GM06990 (cell line): Measurements from ENCODE around the gene AIFM3.
"Not testable (repeated sequence)": the region's sequence is repeated elsewhere in the genome, so short reads cannot be mapped to it uniquely, and the experiment has no call there.

Experiments used
- DNase-seq: peaks from one replicate; pipeline ENCODE4 v3.0.0-alpha.2; 2011; ENCODE audit not compliant: insufficient read length; ENCODE audit errors: extremely low read depth
- H3K27me3 ChIP-seq: replicated peaks from 2 replicates; pipeline ENCODE4 v1.6.0; 2011; ENCODE audit warnings: low read length; ENCODE audit not compliant: control insufficient read depth, insufficient read depth
- H3K36me3 ChIP-seq: 2 replicates; pipeline ENCODE4 v1.5.1; 2011; ENCODE audit warnings: low read length; ENCODE audit not compliant: control insufficient read depth, insufficient read depth
- H3K4me3 ChIP-seq: replicated peaks from 2 replicates; pipeline ENCODE4 v1.5.1; 2011; ENCODE audit warnings: low read depth, mild to moderate bottlenecking, control low read depth, low read length
- TF ChIP-seq, protein P1 (sequence below): IDR thresholded peaks from 2 replicates; pipeline ENCODE4 v1.5.1; 2011; ENCODE audit warnings: low read length, control low read depth, mild to moderate bottlenecking, inconsistent platforms; ENCODE audit not compliant: insufficient read depth, poor library complexity, severe bottlenecking

The AIFM3 gene

DNA sequence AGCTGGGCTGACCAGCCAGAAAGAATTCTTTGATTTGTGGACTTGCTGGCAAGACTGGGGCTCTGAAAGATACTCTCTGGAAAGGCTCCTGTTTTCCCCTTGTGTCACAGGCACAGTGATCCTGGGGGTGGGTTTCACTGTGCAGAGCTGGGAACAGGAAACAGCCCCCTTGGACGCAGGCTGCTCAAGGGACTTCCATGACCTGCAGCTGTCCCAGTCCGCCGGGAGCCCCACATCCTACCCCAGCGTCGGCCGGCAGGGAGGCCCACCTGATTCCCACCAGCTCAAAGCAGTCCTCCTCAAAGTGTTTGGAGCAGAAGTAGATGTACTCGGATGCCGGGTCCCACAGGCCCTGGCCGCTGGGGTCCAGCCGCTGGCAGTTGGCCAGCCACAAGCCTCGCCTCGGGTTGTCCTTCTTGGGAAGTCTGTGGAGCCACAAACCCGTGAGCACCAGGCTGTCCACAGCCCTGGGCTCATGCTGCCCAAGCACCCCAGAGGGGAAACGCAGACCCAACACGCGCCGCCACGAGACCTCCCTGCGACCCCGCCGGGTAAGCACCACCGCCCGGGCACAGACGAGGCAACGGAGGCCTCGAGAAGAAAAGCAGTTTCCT, 34.0 kb downstream of the AIFM3 start:
- DNase-seq = no peak
- TF ChIP-seq, protein P1, sequence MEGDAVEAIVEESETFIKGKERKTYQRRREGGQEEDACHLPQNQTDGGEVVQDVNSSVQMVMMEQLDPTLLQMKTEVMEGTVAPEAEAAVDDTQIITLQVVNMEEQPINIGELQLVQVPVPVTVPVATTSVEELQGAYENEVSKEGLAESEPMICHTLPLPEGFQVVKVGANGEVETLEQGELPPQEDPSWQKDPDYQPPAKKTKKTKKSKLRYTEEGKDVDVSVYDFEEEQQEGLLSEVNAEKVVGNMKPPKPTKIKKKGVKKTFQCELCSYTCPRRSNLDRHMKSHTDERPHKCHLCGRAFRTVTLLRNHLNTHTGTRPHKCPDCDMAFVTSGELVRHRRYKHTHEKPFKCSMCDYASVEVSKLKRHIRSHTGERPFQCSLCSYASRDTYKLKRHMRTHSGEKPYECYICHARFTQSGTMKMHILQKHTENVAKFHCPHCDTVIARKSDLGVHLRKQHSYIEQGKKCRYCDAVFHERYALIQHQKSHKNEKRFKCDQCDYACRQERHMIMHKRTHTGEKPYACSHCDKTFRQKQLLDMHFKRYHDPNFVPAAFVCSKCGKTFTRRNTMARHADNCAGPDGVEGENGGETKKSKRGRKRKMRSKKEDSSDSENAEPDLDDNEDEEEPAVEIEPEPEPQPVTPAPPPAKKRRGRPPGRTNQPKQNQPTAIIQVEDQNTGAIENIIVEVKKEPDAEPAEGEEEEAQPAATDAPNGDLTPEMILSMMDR = no peak
- Histone ChIP-seq H3K4me3 (peak overlapping the region; percentile 81), H3K36me3 (peaks cover 24% of the 10 kb centered on the region), H3K27me3 (no peaks in the 10 kb centered on the region)

GRCh38 chr22:21001601-21002325, 34.7 kb downstream of the AIFM3 start, which contains the start of gene THAP7:
THAP7 (minus strand) TSS chr22:21002118; CDS start chr22:21001911, 207 bp downstream.
- peak within 1 kb of the TSS; percentile 81 for H3K4me3 ChIP-seq
- TF ChIP-seq, protein P1 = no peak
- DNase-seq = peak; percentile 100
- peaks cover 23% of the 10 kb centered on the region for H3K36me3 ChIP-seq
- no peaks in the 10 kb centered on the region for H3K27me3 ChIP-seq

DNA sequence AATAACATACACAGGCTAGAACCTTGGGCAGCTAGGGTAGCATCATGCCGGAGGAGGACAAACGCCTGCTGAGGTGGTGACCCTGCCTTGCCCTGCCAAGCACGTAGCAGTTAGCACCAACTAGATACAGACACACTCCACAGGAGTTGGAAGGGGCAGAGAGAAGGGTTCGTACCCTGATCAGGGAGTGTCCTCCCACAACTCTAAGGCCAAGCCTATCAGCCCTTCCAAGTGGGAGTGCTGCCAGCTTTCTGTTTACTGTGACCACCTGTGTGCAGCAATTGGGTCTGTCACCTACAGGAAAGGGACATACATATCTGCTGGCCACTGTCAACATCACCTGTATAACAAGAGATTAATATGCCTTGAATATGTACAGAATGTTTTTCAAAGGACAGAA, 36.7 kb downstream of the AIFM3 start:
- no peak for DNase-seq
- TF ChIP-seq, protein P1 = no peak
- Histone ChIP-seq H3K4me3 (no peak overlapping the region), H3K27me3 (no peaks in the 10 kb centered on the region), H3K36me3 (peaks cover 9% of the 10 kb centered on the region)

DNA sequence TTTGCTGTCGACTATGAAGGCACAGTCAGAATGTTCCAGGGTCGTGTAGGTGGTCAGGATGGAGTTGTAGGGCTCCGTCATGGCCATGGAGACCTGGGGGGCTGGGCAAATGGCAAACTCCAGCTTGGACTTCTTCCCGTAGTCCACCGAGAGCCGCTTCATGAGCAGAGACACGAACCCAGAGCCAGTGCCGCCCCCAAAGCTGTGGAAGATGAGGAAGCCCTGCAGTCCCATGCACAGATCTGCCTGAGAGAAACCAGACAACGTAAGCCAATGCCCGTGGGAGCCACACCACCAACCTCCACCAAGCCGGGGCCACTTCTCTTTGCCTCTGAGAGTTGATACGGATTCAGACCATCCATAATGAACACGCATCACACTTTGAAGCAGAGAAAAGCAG, 42.2 kb downstream of the AIFM3 start:
- not testable (repeated sequence) for H3K4me3 ChIP-seq, H3K27me3 ChIP-seq, DNase-seq, H3K36me3 ChIP-seq

DNA sequence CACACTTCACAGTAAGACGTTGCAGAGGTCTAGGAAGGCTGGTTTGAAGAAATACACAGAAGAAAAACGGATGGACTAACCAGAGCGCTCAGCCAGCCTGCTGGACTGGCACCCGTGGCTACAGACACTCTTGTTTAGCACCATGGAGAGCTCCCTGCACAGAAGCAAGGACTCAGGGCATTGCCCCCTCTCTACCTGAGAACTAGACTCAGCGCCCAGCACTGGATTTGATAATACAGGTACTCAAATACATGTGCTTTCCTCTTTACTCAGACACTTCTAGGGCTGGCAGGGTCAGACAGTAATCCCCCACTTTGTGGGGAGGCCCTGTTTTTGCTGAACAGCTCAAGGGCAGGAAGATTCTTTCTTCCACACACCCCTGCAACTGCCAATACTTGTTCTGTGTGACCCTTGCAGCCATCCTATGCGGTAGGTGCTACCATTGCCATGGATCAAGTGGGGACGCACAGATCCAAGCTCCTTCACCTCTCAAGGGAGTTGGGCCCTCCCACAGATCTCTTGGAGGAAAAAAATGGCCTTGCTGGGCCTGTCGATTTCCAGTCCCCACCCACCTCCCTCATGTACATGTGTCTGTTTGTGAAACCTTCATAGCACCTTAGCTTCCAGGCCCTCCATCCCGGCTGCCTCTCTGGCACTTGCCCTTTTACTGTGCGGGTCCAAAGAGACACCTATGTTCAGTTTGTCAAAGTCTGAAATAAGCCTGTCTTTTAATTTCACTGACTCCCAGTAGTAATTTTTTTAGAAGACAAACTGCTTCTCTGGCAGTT, 42.8 kb downstream of the AIFM3 start:
- DNase-seq = no peak
- TF ChIP-seq, protein P1 = no peak
- H3K27me3 ChIP-seq = no peaks in the 10 kb centered on the region
- H3K4me3 ChIP-seq = no peak overlapping the region
- H3K36me3 ChIP-seq = no peaks in the 10 kb centered on the region
